ENCODE measurements around the gene SPRY4. TPM values are rescaled to one million over a fixed set of nuclear protein-coding genes. Genes with fewer than 3 reads are reported as not detected.

Gene SPRY4
- total RNA-seq, 1 donor from 2014 or later, result 36.9 TPM

GRCh38 chr5:142263346-142263745 lies 61.5 kb downstream of the SPRY4 start:
- DNase-seq (ENCODE audit: low read depth), result no peak
- Histone ChIP-seq H3K4me3 (ENCODE audit: low read depth, low read length) (no peak overlapping the region), H3K36me3 (ENCODE audit: control insufficient read depth, insufficient read depth, low read length) (no peaks in the 10 kb centered on the region), H3K27me3 (ENCODE audit: control insufficient read depth, insufficient read depth, low read length) (no peaks in the 10 kb centered on the region)
- TF ChIP-seq CTCF (IDR thresholded peaks at IDR 0.05; ENCODE audit: insufficient read depth, low read length, poor library complexity, severe bottlenecking), result no peak

GRCh38 chr5:142262683-142263082 lies 62.1 kb downstream of the SPRY4 start:
- Histone ChIP-seq H3K27me3 (ENCODE audit: control insufficient read depth, insufficient read depth, low read length) (no peaks in the 10 kb centered on the region), H3K4me3 (ENCODE audit: low read depth, low read length) (no peak overlapping the region), H3K36me3 (ENCODE audit: control insufficient read depth, insufficient read depth, low read length) (no peaks in the 10 kb centered on the region)
- DNase-seq (ENCODE audit: low read depth), result no peak
- TF ChIP-seq CTCF (IDR thresholded peaks at IDR 0.05; ENCODE audit: insufficient read depth, low read length, poor library complexity, severe bottlenecking), result no peak

Other genes starting within 250 kb of the SPRY4 start
- 52.1 and 54.3 TPM in 2 replicates for gene NDFIP1, start 216.2 kb downstream of the SPRY4 start, total RNA-seq

Measured in kidney epithelial cell (primary cell).